Nephron (organoid): ENCODE results near the gene SPPL3.

Experiments used
- H3K27ac Mint-ChIP-seq, 3 experiments: 2 replicates each; pipeline ENCODE4 v1.8.0; 2020; ENCODE audit warnings: mixed read lengths in 3 of 3, mild to moderate bottlenecking in 2 of 3, moderate library complexity in 1 of 3
- H3K27me3 Mint-ChIP-seq: 2 replicates; pipeline ENCODE4 v1.8.0; 2021; ENCODE audit warnings: low read depth, mild to moderate bottlenecking, moderate library complexity, mixed read lengths
- H3K36me3 Mint-ChIP-seq: 2 replicates; pipeline ENCODE4 v1.8.0; 2020; ENCODE audit warnings: low read depth, mixed read lengths
- H3K4me1 Mint-ChIP-seq: 2 replicates; pipeline ENCODE4 v1.8.0; 2020; ENCODE audit warnings: mixed read lengths
- H3K4me3 Mint-ChIP-seq, 3 experiments: 2 replicates each; pipeline ENCODE4 v1.8.0; 2020; ENCODE audit warnings: mild to moderate bottlenecking in 3 of 3, mixed read lengths in 3 of 3, moderate library complexity in 2 of 3
- H3K9me3 Mint-ChIP-seq: 2 replicates; pipeline ENCODE4 v1.8.0; 2020; ENCODE audit warnings: mixed read lengths
- CTCF ChIP-seq, 3 experiments: fragments of 200-600 bp; sonication (generic); IDR thresholded peaks; one replicate each; pipeline ENCODE4 v1.5.0; 2021; ENCODE audit warnings: antibody characterized with exemption in 3 of 3; ENCODE audit not compliant: unreplicated experiment in 3 of 3

SPPL3 gene

GRCh38 chr12:120822832-120823503 is 81.2 kb downstream of the SPPL3 start:
- no peak overlapping the region for H3K4me3 Mint-ChIP-seq
- peaks cover 15% of the 10 kb centered on the region for H3K4me1 Mint-ChIP-seq
- no peaks in the 10 kb centered on the region for H3K27me3 Mint-ChIP-seq
- H3K27ac Mint-ChIP-seq: peak overlapping the region in 1 of 3 experiments; percentile 51
- TF ChIP-seq CTCF (IDR thresholded peaks at IDR 0.05; ENCODE audit: unreplicated experiment in 3 of 3): no peak
- H3K9me3 Mint-ChIP-seq: no peaks in the 10 kb centered on the region
- no peaks in the 10 kb centered on the region for H3K36me3 Mint-ChIP-seq

DNA sequence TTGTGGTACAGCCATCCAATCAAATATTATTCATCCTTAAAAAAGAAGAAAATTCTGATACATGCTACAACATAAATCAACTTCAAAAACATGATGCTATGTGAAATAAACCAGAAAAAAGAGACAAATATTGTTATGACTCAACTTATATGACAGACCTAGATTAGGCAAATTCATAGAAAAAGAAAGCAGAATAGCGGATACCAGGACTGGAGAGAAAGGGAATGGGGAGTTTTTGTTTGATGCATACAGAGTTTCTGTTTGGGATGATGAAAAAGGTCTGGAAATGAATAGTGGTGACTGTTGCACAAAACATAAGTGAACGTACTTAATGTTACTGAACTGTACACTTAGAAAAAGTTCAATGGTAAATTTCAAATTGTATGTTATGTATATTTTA is 82.3 kb downstream of the SPPL3 start:
- no peak overlapping the region for H3K4me3 Mint-ChIP-seq
- no peaks in the 10 kb centered on the region for H3K36me3 Mint-ChIP-seq
- TF ChIP-seq CTCF (IDR thresholded peaks at IDR 0.05; ENCODE audit: unreplicated experiment in 3 of 3): no peak
- H3K4me1 Mint-ChIP-seq: peaks cover 22% of the 10 kb centered on the region
- H3K27me3 Mint-ChIP-seq: no peaks in the 10 kb centered on the region
- H3K27ac Mint-ChIP-seq: no peak overlapping the region
- H3K9me3 Mint-ChIP-seq: no peaks in the 10 kb centered on the region

GRCh38 chr12:120820884-120821510 is 83.2 kb downstream of the SPPL3 start:
- Mint-ChIP-seq H3K36me3 (no peaks in the 10 kb centered on the region), H3K4me3 (no peak overlapping the region), H3K9me3 (no peaks in the 10 kb centered on the region), H3K27me3 (no peaks in the 10 kb centered on the region), H3K27ac (no peak overlapping the region), H3K4me1 (peaks cover 22% of the 10 kb centered on the region)
- no peak for TF ChIP-seq CTCF (IDR thresholded peaks at IDR 0.05; ENCODE audit: unreplicated experiment in 3 of 3)

DNA sequence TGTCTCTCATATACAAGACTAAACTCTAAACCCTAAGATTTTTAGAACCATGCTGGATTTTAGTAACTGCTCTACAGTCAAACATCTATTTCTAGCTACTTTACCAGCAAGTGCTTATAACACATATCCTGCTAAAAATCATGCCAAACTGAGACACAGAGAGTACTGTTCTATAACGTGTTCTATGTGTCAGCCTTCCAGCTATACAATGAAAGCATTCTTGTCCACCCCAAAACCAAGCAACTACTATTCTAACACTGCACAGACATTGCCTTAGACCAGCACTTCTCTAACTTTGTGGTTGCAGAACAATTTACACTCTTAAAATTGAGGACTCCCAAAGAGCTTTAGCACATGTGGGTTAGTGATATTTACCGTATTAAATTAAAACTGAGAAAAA is 85.7 kb downstream of the SPPL3 start:
- Mint-ChIP-seq H3K9me3 (no peaks in the 10 kb centered on the region), H3K4me3 (no peak overlapping the region), H3K36me3 (no peaks in the 10 kb centered on the region), H3K4me1 (peaks cover 28% of the 10 kb centered on the region), H3K27me3 (no peaks in the 10 kb centered on the region), H3K27ac (peak overlapping the region in 1 of 3 experiments; percentile 40)
- no peak for TF ChIP-seq CTCF (IDR thresholded peaks at IDR 0.05; ENCODE audit: unreplicated experiment in 3 of 3)

DNA sequence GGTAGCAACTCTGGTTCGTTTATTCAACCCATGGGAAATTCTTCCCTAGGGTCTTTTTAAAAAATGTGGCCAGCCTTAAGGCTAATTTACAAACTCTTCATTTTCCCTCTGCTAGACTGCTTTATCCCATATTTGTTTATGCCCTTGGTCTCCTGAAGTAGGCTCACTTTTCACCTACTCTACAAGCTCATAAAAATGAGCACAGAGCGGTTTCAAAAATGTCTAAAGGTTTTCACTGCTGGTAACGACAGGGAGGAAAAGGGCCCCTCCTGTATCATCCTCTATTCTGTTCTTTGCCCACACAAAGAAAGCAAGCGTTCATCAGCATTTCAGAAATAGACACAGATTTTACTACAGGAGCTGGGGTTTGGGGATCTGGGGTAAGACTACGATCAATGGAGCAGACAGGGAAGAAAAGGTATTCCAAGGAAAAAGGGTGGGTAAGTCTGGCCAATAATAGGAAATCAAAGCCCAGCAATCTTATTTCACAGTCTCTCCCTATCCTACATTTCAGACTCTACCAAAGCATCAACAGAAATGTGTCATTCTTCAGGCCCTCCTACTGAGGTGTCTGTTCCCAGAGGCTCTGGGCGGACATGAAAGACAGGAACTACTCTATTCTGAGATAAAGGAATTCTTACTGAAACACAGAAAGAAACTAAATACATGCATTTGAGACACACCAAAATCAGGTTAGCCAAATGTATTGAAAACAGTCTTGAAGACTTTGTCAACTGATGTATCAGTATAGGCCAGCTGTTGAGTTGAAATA is 86.4 kb downstream of the SPPL3 start:
- Mint-ChIP-seq H3K36me3 (no peaks in the 10 kb centered on the region), H3K4me3 (no peak overlapping the region), H3K4me1 (peaks cover 26% of the 10 kb centered on the region), H3K27me3 (no peaks in the 10 kb centered on the region), H3K27ac (peak overlapping the region in 1 of 3 experiments; percentile 55), H3K9me3 (no peaks in the 10 kb centered on the region)
- TF ChIP-seq CTCF (IDR thresholded peaks at IDR 0.05; ENCODE audit: unreplicated experiment in 3 of 3): no peak
